Gastroesophageal sphincter (tissue), 4 donors: ENCODE data around the gene TBKBP1. TPM values are rescaled to one million over a fixed set of nuclear protein-coding genes. Genes with fewer than 3 reads are reported as not detected.

Source experiments
- ATAC-seq: fragments of 150-250 bp; one replicate; pipeline ENCODE4 v1.9.1; 2016; ENCODE audit warnings: mild to moderate bottlenecking, moderate library complexity
- H3K27ac ChIP-seq, 4 donors: fragments of 200-600 bp; sonication (generic) in 3 of 4; 1 replicate in 3 of 4; 2 replicates in 1 of 4; pipeline ENCODE4 v1.5.1; 2016 to 2019
- H3K27me3 ChIP-seq: fragments of 200-600 bp; sonication (generic); one replicate; pipeline ENCODE4 v1.5.1; 2019
- H3K36me3 ChIP-seq, 2 donors: fragments of 200-600 bp; sonication (generic); one replicate each; pipeline ENCODE4 v1.5.1; 2019; ENCODE audit warnings: control low read depth in 1 of 2
- H3K4me1 ChIP-seq, 3 donors: fragments of 200-600 bp; sonication (generic); 1 replicate in 2 of 3; 2 replicates in 1 of 3; pipeline ENCODE4 v1.5.1; 2016 to 2019; ENCODE audit warnings: control low read depth in 2 of 3
- H3K4me3 ChIP-seq, 2 donors: fragments of 200-600 bp; sonication (generic); one replicate each; pipeline ENCODE4 v1.5.1; 2019; ENCODE audit warnings: mild to moderate bottlenecking in 1 of 2, moderate library complexity in 1 of 2
- H3K9me3 ChIP-seq, 3 donors: fragments of 200-600 bp; sonication (generic); one replicate each; pipeline ENCODE4 v1.5.1; 2017 to 2019; ENCODE audit warnings: control low read depth in 2 of 3
- CTCF ChIP-seq, 4 experiments: fragments of 200-600 bp in 2 of 4; fragments of 450-650 bp in 2 of 4; sonication (generic) in 1 of 4; IDR thresholded peaks; one replicate each; pipeline ENCODE4 v1.5.1; 2017 to 2019; ENCODE audit warnings: antibody characterized with exemption in 4 of 4, mild to moderate bottlenecking in 2 of 4, moderate library complexity in 2 of 4
- EP300 ChIP-seq: sonication (generic); formaldehyde crosslinking; IDR thresholded peaks from one replicate; pipeline ENCODE4 v1.6.1; 2017; ENCODE audit warnings: antibody characterized with exemption, mild to moderate bottlenecking
- POLR2A ChIP-seq, 2 donors: fragments of 450-650 bp; IDR thresholded peaks; one replicate each; pipeline ENCODE4 v1.6.1; 2017; ENCODE audit warnings: antibody characterized with exemption in 2 of 2, mild to moderate bottlenecking in 2 of 2, moderate library complexity in 1 of 2
- POLR2AphosphoS5 ChIP-seq: sonication (generic); formaldehyde crosslinking; IDR thresholded peaks from one replicate; pipeline ENCODE4 v1.6.1; 2017; ENCODE audit warnings: antibody characterized with exemption
- WGBS, 2 donors: methylation state at CpG; one replicate each; pipeline ENCODE4 v1.1.5; 2018; ENCODE audit warnings: low coverage in 1 of 2; 5-methylcytosine and 5-hydroxymethylcytosine counted together
- total RNA-seq, 4 donors: library from RNA; depleted of rRNA; stranded (reverse); fragments of >200 nt; gene quantifications; one replicate each; pipeline ENCODE4 v1.1.0, GENCODE V29; 2016

TBKBP1 gene
- total RNA-seq, 4 donors from 2014 or later, result 13.9 to 25.1 (median 18.0) TPM

DNA sequence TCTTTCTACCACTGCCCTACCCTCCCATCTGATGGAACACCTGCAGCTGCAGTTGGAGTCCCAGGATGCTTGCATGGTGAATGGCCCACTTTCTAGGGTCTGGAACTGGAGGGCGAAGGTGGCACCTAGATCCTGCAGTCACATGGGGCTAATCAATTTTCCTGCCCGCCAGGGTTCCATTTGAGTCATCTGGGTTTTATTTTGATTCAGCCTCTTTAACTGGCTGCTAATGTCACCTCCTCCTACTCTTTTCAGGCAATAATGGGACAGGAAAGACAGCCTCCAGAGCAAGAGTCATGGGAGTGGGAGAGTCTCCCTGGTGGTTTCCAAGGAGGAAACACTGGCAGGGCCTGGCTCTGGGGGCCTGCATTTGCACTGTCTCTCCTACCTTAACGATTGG, 3.8 kb upstream of the TBKBP1 start:
- TF ChIP-seq EP300 (no peak), POLR2AphosphoS5 (no peak), CTCF (IDR thresholded peaks at IDR 0.05) (no peak), POLR2A (IDR thresholded peaks at IDR 0.05) (no peak)
- WGBS, 2 donors, result 57 to 71% methylated on average over 2 to 3 of the region's 3 CpGs

DNA sequence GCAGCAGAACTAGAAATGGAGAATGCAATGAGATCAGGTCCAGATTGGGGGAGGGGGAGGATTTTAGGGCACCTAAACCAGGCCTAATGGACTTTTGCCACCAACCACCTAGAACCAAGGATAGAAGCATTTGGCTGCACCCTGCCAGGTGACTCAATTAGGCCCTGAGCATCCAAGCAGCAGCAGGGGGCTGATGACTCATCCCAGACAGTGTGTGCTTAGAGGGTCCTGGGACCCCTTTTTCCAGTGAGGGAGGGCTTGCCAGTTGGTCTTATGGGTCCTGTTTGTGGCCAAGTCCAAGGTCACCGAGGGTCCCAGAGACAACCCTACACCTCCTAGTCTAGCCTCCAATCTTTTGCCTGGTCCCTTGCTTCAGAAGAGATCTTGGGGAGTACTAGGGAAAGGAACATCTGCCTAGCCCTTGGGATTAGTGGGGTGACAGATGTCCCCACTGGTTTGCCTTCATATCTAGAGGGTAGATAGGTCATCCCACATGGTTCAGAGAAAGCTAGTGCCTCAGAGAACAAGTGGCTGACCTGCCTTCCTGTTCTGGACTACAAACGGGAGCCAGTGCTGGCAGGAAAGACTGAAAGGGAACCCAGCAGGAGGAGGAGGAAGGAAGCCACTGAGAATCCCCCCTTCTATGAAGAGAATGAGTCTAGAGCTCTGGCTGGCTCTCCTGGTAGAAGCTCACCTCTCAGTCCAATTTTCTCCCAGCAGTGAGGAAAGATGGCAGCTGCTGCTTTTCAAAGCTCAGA, 1.6 kb upstream of the TBKBP1 start:
- Histone ChIP-seq H3K36me3 (peaks cover 0 to 6% of the 10 kb centered on the region in 2 donors), H3K4me3 (no peak overlapping the region), H3K27ac (no peak overlapping the region), H3K4me1 (peaks cover 0 to 38% (median 22%) of the 10 kb centered on the region in 3 donors), H3K27me3 (no peaks in the 10 kb centered on the region), H3K9me3 (no peaks in the 10 kb centered on the region)
- TF ChIP-seq CTCF (IDR thresholded peaks at IDR 0.05), result no peak
- TF ChIP-seq EP300, result no peak
- TF ChIP-seq POLR2A (IDR thresholded peaks at IDR 0.05), result no peak
- no peak for TF ChIP-seq POLR2AphosphoS5
- 17 to 33% methylated on average over 1 of the region's 2 CpGs for WGBS, 2 donors
- no peak for ATAC-seq

More for the DNA sequence above, 3.8 kb upstream of the TBKBP1 start:
- Histone ChIP-seq H3K9me3 (no peaks in the 10 kb centered on the region), H3K27ac (no peak overlapping the region), H3K27me3 (no peaks in the 10 kb centered on the region), H3K4me3 (no peak overlapping the region), H3K36me3 (peaks cover 0 to 8% of the 10 kb centered on the region in 2 donors), H3K4me1 (peaks cover 0 to 33% (median 7%) of the 10 kb centered on the region in 3 donors)
- no peak for ATAC-seq

- 14 to 31% methylated on average over 7 of the region's 10 CpGs for WGBS, 2 donors
- H3K27ac ChIP-seq, result peak overlapping the region in 2 of 4 donors; percentile 86 to 95
- H3K4me1 ChIP-seq, result peaks cover 0 to 38% (median 22%) of the 10 kb centered on the region in 3 donors
- no peak for TF ChIP-seq POLR2AphosphoS5
- no peak for TF ChIP-seq CTCF (IDR thresholded peaks at IDR 0.05)
- TF ChIP-seq EP300, result no peak
- no peak for TF ChIP-seq POLR2A (IDR thresholded peaks at IDR 0.05)
- no peak for ATAC-seq
- H3K27me3 ChIP-seq, result no peaks in the 10 kb centered on the region
- peak overlapping the region; percentile 86 to 92 for H3K4me3 ChIP-seq
- H3K9me3 ChIP-seq, result no peaks in the 10 kb centered on the region
- H3K36me3 ChIP-seq, result peaks cover 0 to 10% of the 10 kb centered on the region in 2 donors
Observed at GRCh38 chr17:47692895-47693730, 848 bp upstream of the TBKBP1 start.

DNA sequence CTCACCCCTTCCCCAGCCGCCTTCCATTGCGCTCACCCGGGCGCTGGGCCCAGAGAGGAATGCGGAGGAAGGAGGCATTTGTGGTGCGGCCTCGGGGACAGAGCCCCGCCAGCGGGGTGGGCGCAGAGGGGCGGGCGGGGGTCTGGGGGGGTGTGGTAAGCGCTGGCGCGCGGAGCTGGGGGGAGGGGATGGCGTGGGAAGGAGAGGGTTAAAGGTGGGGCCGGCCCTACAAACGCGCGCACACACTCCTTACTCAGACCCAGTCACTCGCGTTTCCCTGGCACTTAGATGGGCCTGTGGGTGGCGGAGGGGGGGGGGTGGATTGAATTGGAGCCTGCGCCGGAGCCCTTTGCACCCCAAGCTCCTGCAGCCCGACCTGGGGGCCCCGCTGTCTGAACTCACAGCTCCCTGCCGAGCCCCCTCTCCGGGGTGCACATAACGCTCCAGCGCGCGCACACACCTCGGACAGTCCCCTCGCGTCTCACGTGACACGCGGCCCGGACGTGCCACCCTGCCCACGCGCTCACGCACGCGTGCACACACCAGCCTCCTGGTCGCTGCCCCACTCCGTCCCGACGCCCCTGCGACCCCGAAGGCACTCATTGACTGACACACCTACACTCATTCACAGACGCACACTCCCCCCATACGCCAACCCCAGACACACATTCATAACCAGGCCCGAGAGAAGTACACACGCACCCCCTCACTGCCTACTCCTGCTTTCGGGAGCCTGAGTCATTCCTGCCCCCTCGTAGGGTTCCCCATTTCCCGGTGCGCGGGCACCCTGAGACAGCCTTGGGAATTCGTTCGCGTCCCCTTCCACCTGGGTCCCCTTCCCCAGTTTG, 844 bp downstream of the TBKBP1 start:
- 0% methylated on average over 8 to 11 of the region's 65 CpGs for WGBS, 2 donors
- Histone ChIP-seq H3K27ac (peak overlapping the region; percentile 72 to 95 (median 89)), H3K27me3 (no peaks in the 10 kb centered on the region), H3K4me1 (peaks cover 0 to 46% (median 22%) of the 10 kb centered on the region in 3 donors), H3K4me3 (peak overlapping the region; percentile 86 to 92), H3K9me3 (no peaks in the 10 kb centered on the region), H3K36me3 (peaks cover 0 to 23% of the 10 kb centered on the region in 2 donors)
- peak; percentile 71 for ATAC-seq
- TF ChIP-seq POLR2AphosphoS5, result no peak
- TF ChIP-seq EP300, result no peak
- peak in 1 of 2 donors; percentile 23 for TF ChIP-seq POLR2A (IDR thresholded peaks at IDR 0.05)
- no peak for TF ChIP-seq CTCF (IDR thresholded peaks at IDR 0.05)
